K562 (cell line): ENCODE data around the gene NONO. TPM values are rescaled to one million over a fixed set of nuclear protein-coding genes. Genes with fewer than 3 reads are reported as not detected.

ENCODE experiments used
- DACH1 ChIP-seq: fragments of 450-650 bp; IDR thresholded peaks from 2 replicates; pipeline ENCODE4 v1.6.1; 2018; ENCODE audit not compliant: partially characterized antibody
- ESRRA ChIP-seq: fragments of 450-650 bp; IDR thresholded peaks from 2 replicates; pipeline ENCODE4 v1.6.1; 2014; ENCODE audit warnings: low read depth, mild to moderate bottlenecking, moderate library complexity, borderline replicate concordance
- HMGXB4 ChIP-seq: sonication (generic); formaldehyde crosslinking; IDR thresholded peaks from 2 replicates; pipeline ENCODE4 v1.8.1; 2023; ENCODE audit warnings: mild to moderate bottlenecking, missing genetic modification reagents
- ILF3 ChIP-seq: fragments of 450-650 bp; IDR thresholded peaks from 2 replicates; pipeline ENCODE4 v1.6.1; 2018; ENCODE audit warnings: antibody characterized with exemption, mild to moderate bottlenecking, moderate library complexity, borderline replicate concordance
- POLR2AphosphoS5 ChIP-seq: IDR thresholded peaks from 2 replicates; pipeline ENCODE4 v1.6.1; 2011; ENCODE audit warnings: mild to moderate bottlenecking, low read depth, low read length, moderate library complexity; ENCODE audit not compliant: control insufficient read depth, insufficient read depth
- POLR2B ChIP-seq: fragments of 450-650 bp; IDR thresholded peaks from 2 replicates; pipeline ENCODE4 v1.6.1; 2018; ENCODE audit warnings: low read depth; ENCODE audit not compliant: partially characterized antibody
- PRDM10 ChIP-seq: fragments of 450-650 bp; IDR thresholded peaks from 2 replicates; pipeline ENCODE4 v1.6.1; 2018; ENCODE audit not compliant: partially characterized antibody
- REST ChIP-seq, 2 experiments: fragments of 450-650 bp; formaldehyde crosslinking in 1 of 2; IDR thresholded peaks; 2 replicates each; pipeline versions ENCODE4 v1.4.0 to v1.6.1; 2014 to 2020; ENCODE audit warnings: mild to moderate bottlenecking in 2 of 2, borderline replicate concordance in 1 of 2, low read depth in 1 of 2
- SP2 ChIP-seq: IDR thresholded peaks from 2 replicates; pipeline ENCODE4 v1.6.1; 2011; ENCODE audit warnings: mild to moderate bottlenecking, low read depth, low read length, moderate library complexity; ENCODE audit not compliant: poor library complexity, severe bottlenecking; ENCODE audit errors: extremely low read depth
- ZC3H8 ChIP-seq: fragments of 450-650 bp; IDR thresholded peaks from 2 replicates; pipeline ENCODE4 v1.6.1; 2017
- ZNF431 ChIP-seq: sonication (generic); formaldehyde crosslinking; IDR thresholded peaks from 2 replicates; pipeline ENCODE4 v1.8.0; 2022; ENCODE audit warnings: mild to moderate bottlenecking, missing genetic modification reagents
- ZNF586 ChIP-seq: fragments of 450-650 bp; formaldehyde crosslinking; conservative IDR thresholded peaks from 2 replicates; pipeline ENCODE4 v1.4.0; 2020; ENCODE audit warnings: mild to moderate bottlenecking, moderate library complexity
- ZZZ3 ChIP-seq: fragments of 450-650 bp; IDR thresholded peaks from 2 replicates; pipeline ENCODE4 v1.6.1; 2016; ENCODE audit warnings: antibody characterized with exemption, mild to moderate bottlenecking, moderate library complexity
- polyA plus RNA-seq, 8 experiments: library from polyadenylated mRNA; depleted of rRNA in 4 of 8; stranded (reverse) in 5 of 8; unstranded in 3 of 8; fragments of >200 nt; fragmentation: Nextera tagmentation in 2 of 8; fragmentation: Illumina TruSeq in 1 of 8; extraction: Ambion mirVana in 2 of 8; extraction: Trizol in 1 of 8; gene quantifications; 2 replicates each; pipeline versions ENCODE4 v1.2.1 to v1.2.3, GENCODE V29; 2011 to 2014; ENCODE audit warnings: inconsistent platforms in 1 of 8, missing spikeins in 1 of 8
- total RNA-seq, 7 experiments: library from RNA; depleted of rRNA in 6 of 7; stranded (reverse); fragments of >200 nt in 6 of 7; fragmentation: Illumina TruSeq in 2 of 7; extraction: Trizol in 2 of 7; gene quantifications; 2 replicates each; pipeline versions ENCODE4 v1.2.1 to v1.2.3, GENCODE V29; 2011 to 2021; ENCODE audit warnings: low replicate concordance in 1 of 7

Gene NONO
- total and polyA plus RNA-seq, 9 of the 15 experiments (the other 6 are each of a cell fraction or from before 2014, with no cell fraction given) = 333 to 651 (median 451) TPM

GRCh38 chrX:71301195-71301924 lies 17.9 kb downstream of the NONO start, which contains the start of gene ITGB1BP2 (continued):
- peak; percentile 28 for TF ChIP-seq DACH1
- no peak for TF ChIP-seq ZNF431 (CRISPR knock-in tag)
- no peak for TF ChIP-seq ZC3H8
- TF ChIP-seq ZNF586 (CRISPR knock-in tag) = no peak
- no peak for TF ChIP-seq ESRRA
- TF ChIP-seq REST (IDR thresholded peaks at IDR 0.05; ENCODE audit: borderline replicate concordance) = no peak
- TF ChIP-seq REST (CRISPR knock-in tag; IDR thresholded peaks at IDR 0.05; ENCODE audit: low read depth) = no peak
- TF ChIP-seq ZZZ3 = no peak
- peak; percentile 44 for TF ChIP-seq POLR2B
- 0 out of 2 replicates have a peak, but pooled peaks have one; percentile 20 for TF ChIP-seq ILF3
- TF ChIP-seq SP2 = no peak
- TF ChIP-seq POLR2AphosphoS5 = peak; percentile 11; the same call in 1 of the 2 replicates
- TF ChIP-seq HMGXB4 (CRISPR knock-in tag) = no peak
- TF ChIP-seq PRDM10 = no peak
